Effector memory CD8-positive, alpha-beta T cell (primary cell): ENCODE data around the gene CAV2.
A peak's percentile ranks its signal among the peaks of the same experiment; 100 is the strongest.

Experiments used
- ATAC-seq: fragments of 150-1000 bp; cut with Tn5 transposase; replicated peaks from 2 replicates; pipeline ENCODE4 v1.10.0; 2021; ENCODE audit warnings: mild to moderate bottlenecking, moderate library complexity
- DNase-seq, 3 experiments: peaks; one replicate each; pipeline ENCODE4 v3.0.0; 2021
- H3K27ac Mint-ChIP-seq, 2 donors: one replicate each; pipeline ENCODE4 v1.8.0; 2022; ENCODE audit warnings: mild to moderate bottlenecking in 2 of 2, mixed read lengths in 2 of 2, moderate library complexity in 2 of 2
- H3K27me3 Mint-ChIP-seq, 2 donors: one replicate each; pipeline ENCODE4 v1.8.0; 2022; ENCODE audit warnings: mixed read lengths in 2 of 2
- H3K36me3 Mint-ChIP-seq: one replicate; pipeline ENCODE4 v1.8.0; 2022; ENCODE audit warnings: mild to moderate bottlenecking, moderate library complexity, mixed read lengths; ENCODE audit not compliant: insufficient read depth
- H3K4me1 Mint-ChIP-seq, 2 donors: one replicate each; pipeline ENCODE4 v1.8.0; 2022; ENCODE audit warnings: low read depth in 2 of 2, mixed read lengths in 2 of 2
- H3K4me3 Mint-ChIP-seq, 2 donors: one replicate each; pipeline ENCODE4 v1.8.0; 2022; ENCODE audit warnings: mild to moderate bottlenecking in 2 of 2, mixed read lengths in 2 of 2, moderate library complexity in 2 of 2
- H3K9me3 Mint-ChIP-seq, 2 donors: one replicate each; pipeline ENCODE4 v1.8.0; 2022; ENCODE audit warnings: mixed read lengths in 2 of 2

CAV2 gene

GRCh38 chr7:116518961-116519360 is 19.4 kb downstream of the CAV2 start:
- no peaks in the 10 kb centered on the region for H3K9me3 Mint-ChIP-seq
- H3K27me3 Mint-ChIP-seq = peaks cover 36 to 44% of the 10 kb centered on the region in 2 donors
- no peaks in the 10 kb centered on the region for H3K4me1 Mint-ChIP-seq
- ATAC-seq = no peak
- H3K4me3 Mint-ChIP-seq = no peak overlapping the region
- DNase-seq = no peak
- no peak overlapping the region for H3K27ac Mint-ChIP-seq
- no peaks in the 10 kb centered on the region for H3K36me3 Mint-ChIP-seq

- no peak for ATAC-seq
- peaks cover 44 to 54% of the 10 kb centered on the region in 2 donors for H3K27me3 Mint-ChIP-seq
- H3K4me3 Mint-ChIP-seq = no peak overlapping the region
- no peak for DNase-seq
- H3K36me3 Mint-ChIP-seq = peaks cover 5% of the 10 kb centered on the region
- H3K4me1 Mint-ChIP-seq = peaks cover 12 to 13% of the 10 kb centered on the region in 2 donors
- H3K27ac Mint-ChIP-seq = no peak overlapping the region
- no peaks in the 10 kb centered on the region for H3K9me3 Mint-ChIP-seq
These were observed 21.6 kb downstream of the CAV2 start for GRCh38 chr7:116521046-116521664.

- H3K27me3 Mint-ChIP-seq = peaks cover 44 to 65% of the 10 kb centered on the region in 2 donors
- peaks cover 5% of the 10 kb centered on the region for H3K36me3 Mint-ChIP-seq
- H3K4me1 Mint-ChIP-seq = peaks cover 18 to 20% of the 10 kb centered on the region in 2 donors
- no peak overlapping the region for H3K4me3 Mint-ChIP-seq
- no peaks in the 10 kb centered on the region for H3K9me3 Mint-ChIP-seq
- no peak for ATAC-seq
- H3K27ac Mint-ChIP-seq = no peak overlapping the region
- DNase-seq = no peak
These were observed 22.7 kb downstream of the CAV2 start for GRCh38 chr7:116522247-116522646.

GRCh38 chr7:116524221-116524608 is 24.7 kb downstream of the CAV2 start:
- peak overlapping the region; percentile 93 for H3K4me3 Mint-ChIP-seq
- peaks cover 5% of the 10 kb centered on the region for H3K36me3 Mint-ChIP-seq

GRCh38 chr7:116524609-116525297 is 25.2 kb downstream of the CAV2 start, which contains the start of gene CAV1:
CAV1 (plus strand) TSS chr7:116525036; CDS start chr7:116525063, 27 bp downstream.
- H3K36me3 Mint-ChIP-seq = peaks cover 5% of the 10 kb centered on the region
- peak; percentile 58 for ATAC-seq
- H3K4me1 Mint-ChIP-seq = peaks cover 18 to 20% of the 10 kb centered on the region in 2 donors
- H3K27me3 Mint-ChIP-seq = peaks cover 41 to 62% of the 10 kb centered on the region in 2 donors
- peak within 1 kb of the TSS; percentile 93 for H3K4me3 Mint-ChIP-seq
- H3K27ac Mint-ChIP-seq = peak within 1 kb of the TSS; percentile 64 to 86
- H3K9me3 Mint-ChIP-seq = no peaks in the 10 kb centered on the region
- DNase-seq = peak; percentile 32 to 40 (median 35)

More at GRCh38 chr7:116524221-116524608, 24.7 kb downstream of the CAV2 start:
- ATAC-seq (no peak), DNase-seq (no peak)
- no peaks in the 10 kb centered on the region for H3K9me3 Mint-ChIP-seq
- H3K27me3 Mint-ChIP-seq = peaks cover 44 to 67% of the 10 kb centered on the region in 2 donors
- no peak overlapping the region for H3K27ac Mint-ChIP-seq
- H3K4me1 Mint-ChIP-seq = peaks cover 18 to 20% of the 10 kb centered on the region in 2 donors

GRCh38 chr7:116525298-116525912 is 25.9 kb downstream of the CAV2 start:
- Mint-ChIP-seq H3K4me3 (peak overlapping the region; percentile 93), H3K27me3 (peaks cover 37 to 57% of the 10 kb centered on the region in 2 donors), H3K36me3 (peaks cover 5% of the 10 kb centered on the region), H3K4me1 (peaks cover 18 to 20% of the 10 kb centered on the region in 2 donors), H3K27ac (peak overlapping the region; percentile 64 to 86), H3K9me3 (no peaks in the 10 kb centered on the region)
- peak; percentile 20 to 30 (median 29) for DNase-seq
- ATAC-seq = peak; percentile 51

GRCh38 chr7:116525913-116526861 is 26.6 kb downstream of the CAV2 start:
- Mint-ChIP-seq H3K27me3 (peaks cover 36 to 57% of the 10 kb centered on the region in 2 donors), H3K36me3 (peaks cover 5% of the 10 kb centered on the region), H3K27ac (peak overlapping the region; percentile 64 to 86), H3K4me3 (peak overlapping the region; percentile 93), H3K9me3 (no peaks in the 10 kb centered on the region), H3K4me1 (peaks cover 18 to 20% of the 10 kb centered on the region in 2 donors)
- ATAC-seq (peak; percentile 82), DNase-seq (peak; percentile 54 to 63 (median 57))

- peaks cover 31 to 57% of the 10 kb centered on the region in 2 donors for H3K27me3 Mint-ChIP-seq
- H3K27ac Mint-ChIP-seq = no peak overlapping the region
- ATAC-seq = no peak
- H3K9me3 Mint-ChIP-seq = no peaks in the 10 kb centered on the region
- no peak for DNase-seq
- peaks cover 5% of the 10 kb centered on the region for H3K36me3 Mint-ChIP-seq
- H3K4me1 Mint-ChIP-seq = peaks cover 18 to 20% of the 10 kb centered on the region in 2 donors
- peak overlapping the region; percentile 93 for H3K4me3 Mint-ChIP-seq
These were observed 27.4 kb downstream of the CAV2 start for GRCh38 chr7:116526897-116527296.

GRCh38 chr7:116527521-116527920 is 28.0 kb downstream of the CAV2 start:
- peaks cover 5% of the 10 kb centered on the region for H3K36me3 Mint-ChIP-seq
- H3K4me1 Mint-ChIP-seq = peaks cover 18 to 20% of the 10 kb centered on the region in 2 donors
- no peak for DNase-seq
- H3K27ac Mint-ChIP-seq = no peak overlapping the region
- H3K4me3 Mint-ChIP-seq = no peak overlapping the region
- no peak for ATAC-seq
- no peaks in the 10 kb centered on the region for H3K9me3 Mint-ChIP-seq
- H3K27me3 Mint-ChIP-seq = peaks cover 36 to 58% of the 10 kb centered on the region in 2 donors

GRCh38 chr7:116528008-116528789 is 28.7 kb downstream of the CAV2 start:
- H3K36me3 Mint-ChIP-seq = peaks cover 5% of the 10 kb centered on the region
- no peak for DNase-seq
- ATAC-seq = no peak
- no peak overlapping the region for H3K27ac Mint-ChIP-seq
- H3K27me3 Mint-ChIP-seq = peaks cover 34 to 57% of the 10 kb centered on the region in 2 donors
- no peak overlapping the region for H3K4me3 Mint-ChIP-seq
- no peaks in the 10 kb centered on the region for H3K9me3 Mint-ChIP-seq
- peaks cover 18 to 20% of the 10 kb centered on the region in 2 donors for H3K4me1 Mint-ChIP-seq

- ATAC-seq = no peak
- DNase-seq = no peak
- H3K36me3 Mint-ChIP-seq = peaks cover 5% of the 10 kb centered on the region
- no peak overlapping the region for H3K27ac Mint-ChIP-seq
- H3K27me3 Mint-ChIP-seq = peaks cover 24 to 47% of the 10 kb centered on the region in 2 donors
- no peak overlapping the region for H3K4me3 Mint-ChIP-seq
- peaks cover 18 to 20% of the 10 kb centered on the region in 2 donors for H3K4me1 Mint-ChIP-seq
- no peaks in the 10 kb centered on the region for H3K9me3 Mint-ChIP-seq
These were observed 29.7 kb downstream of the CAV2 start for GRCh38 chr7:116529250-116529649.

- no peaks in the 10 kb centered on the region for H3K9me3 Mint-ChIP-seq
- peaks cover 4% of the 10 kb centered on the region for H3K36me3 Mint-ChIP-seq
- H3K4me3 Mint-ChIP-seq = no peak overlapping the region
- DNase-seq = no peak
- H3K4me1 Mint-ChIP-seq = peaks cover 10 to 12% of the 10 kb centered on the region in 2 donors
- no peak overlapping the region for H3K27ac Mint-ChIP-seq
- peaks cover 15 to 37% of the 10 kb centered on the region in 2 donors for H3K27me3 Mint-ChIP-seq
- no peak for ATAC-seq
These were observed 30.7 kb downstream of the CAV2 start for GRCh38 chr7:116530107-116530820.
